ENCODE results near the gene HDAC10.

GRCh38 chr22:50211147-50211546 lies 39.9 kb downstream of the HDAC10 start:
- no peak for TF ChIP-seq CTCF (IDR thresholded peaks at IDR 0.05)
- TF ChIP-seq POLR2AphosphoS5 (IDR thresholded peaks at IDR 0.05): no peak
- TF ChIP-seq EP300 (IDR thresholded peaks at IDR 0.05): no peak
- TF ChIP-seq POLR2A (IDR thresholded peaks at IDR 0.05; ENCODE audit: low read depth): no peak
